Panc1 (cell line): ENCODE measurements around the gene TRAPPC14. TPM values are rescaled to one million over a fixed set of nuclear protein-coding genes. Genes with fewer than 3 reads are reported as not detected.

Source experiments
- ATAC-seq: fragments of 200-7000 bp; cut with Tn5 transposase; 2 replicates; pipeline ENCODE4 v1.9.1; 2020; ENCODE audit warnings: mild to moderate bottlenecking, moderate library complexity
- Bru-seq: library from RNA; stranded (reverse); fragments of 400-500 nt; gene quantifications from one replicate; lab custom pipeline; 2021; lab: Mats Ljungman, UMichigan
- BruChase-seq, 2 experiments: library from RNA; stranded (reverse); fragments of 400-500 nt; gene quantifications; one replicate each; lab custom pipeline; 2021; lab: Mats Ljungman, UMichigan
- BruUV-seq: library from RNA; stranded (reverse); fragments of 400-500 nt; replicated peaks from 2 replicates; lab custom pipeline; 2021; lab: Mats Ljungman, UMichigan
- CTCF ChIA-PET: fragments of 300-600 bp; sonication (Branson Sonifier 250); formaldehyde crosslinking; loops from one replicate; lab custom pipeline; 2022; ENCODE audit warnings: antibody characterized with exemption; lab: Charles Lee
- POLR2A ChIA-PET: fragments of 300-600 bp; sonication (Branson Sonifier 250); formaldehyde crosslinking; loops from one replicate; lab custom pipeline; 2022; ENCODE audit warnings: antibody characterized with exemption; lab: Charles Lee
- DNase-seq: peaks from one replicate; pipeline ENCODE4 v3.0.0-alpha.2; 2010; ENCODE audit warnings: low read depth, low spot score
- H3K27ac ChIP-seq: 2 replicates; pipeline ENCODE4 v1.5.1; 2011; ENCODE audit warnings: mild to moderate bottlenecking, low read length, inconsistent platforms
- H3K27me3 ChIP-seq: fragments of 200-500 bp; sonication (Bioruptor generic); 2 replicates; pipeline ENCODE4 v1.6.0; 2014; ENCODE audit warnings: low read length, inconsistent platforms; ENCODE audit not compliant: control insufficient read depth, insufficient read depth
- H3K36me3 ChIP-seq: fragments of 200-500 bp; sonication (Bioruptor generic); 2 replicates; pipeline ENCODE4 v1.5.1; 2014; ENCODE audit warnings: inconsistent platforms, mild to moderate bottlenecking, low read length, moderate library complexity; ENCODE audit not compliant: control insufficient read depth, insufficient read depth
- H3K4me1 ChIP-seq: 2 replicates; pipeline ENCODE4 v1.5.1; 2011; ENCODE audit warnings: inconsistent platforms, mild to moderate bottlenecking, low read length, moderate library complexity; ENCODE audit not compliant: control insufficient read depth, insufficient read depth
- H3K4me3 ChIP-seq, 2 experiments: 2 replicates each; pipeline ENCODE4 v1.5.1; 2011 to 2012; ENCODE audit warnings: low read depth in 2 of 2, low read length in 2 of 2, mild to moderate bottlenecking in 2 of 2, inconsistent platforms in 1 of 2, moderate library complexity in 1 of 2
- H3K9me3 ChIP-seq: fragments of 200-500 bp; sonication (Bioruptor generic); 2 replicates; pipeline ENCODE4 v1.5.1; 2014; ENCODE audit warnings: low read depth, mild to moderate bottlenecking, inconsistent platforms, low read length, moderate library complexity; ENCODE audit not compliant: control insufficient read depth, insufficient read depth
- POLR2AphosphoS5 ChIP-seq: IDR thresholded peaks from 2 replicates; pipeline ENCODE4 v1.6.1; 2012; ENCODE audit warnings: mild to moderate bottlenecking, low read depth, low read length, moderate library complexity
- SIN3A ChIP-seq: IDR thresholded peaks from 2 replicates; pipeline ENCODE4 v1.6.1; 2012; ENCODE audit warnings: low read depth, mild to moderate bottlenecking, low read length, moderate library complexity, borderline replicate concordance; ENCODE audit not compliant: insufficient read depth
- TCF7L2 ChIP-seq: IDR thresholded peaks from 2 replicates; pipeline ENCODE4 v1.6.1; 2011; ENCODE audit warnings: mild to moderate bottlenecking, low read depth, low read length, inconsistent platforms
- in situ Hi-C: cut with HindIII; loops from 2 replicates; pipeline ENCODE4 v1.10.0; 2016; ENCODE audit warnings: low sequenced_read_pairs, low pct_unique_long_range_greater_than_20kb
- intact Hi-C: fragments of 100-400 bp; cut with micrococcal nuclease; formaldehyde crosslinking; loops from one replicate; pipeline ENCODE4 v1.10.0; 2022; ENCODE audit not compliant: unreplicated experiment
- long read RNA-seq: library from polyadenylated mRNA; unstranded; transcript quantifications from one replicate; pipeline ENCODE4 v2.0.0, GENCODE V29; 2021; ENCODE audit not compliant: unreplicated experiment
- polyA plus RNA-seq: library from polyadenylated mRNA; unstranded; fragments of >200 nt; gene quantifications from one replicate; pipeline ENCODE4 v1.2.1, GENCODE V29; 2012; ENCODE audit warnings: missing spikeins; ENCODE audit not compliant: insufficient read length
- total RNA-seq: library from RNA; stranded (reverse); gene quantifications from one replicate; pipeline ENCODE4 v1.2.1, GENCODE V29; 2021; ENCODE audit not compliant: unreplicated experiment
- TF ChIP-seq, protein P1 (sequence below), 2 experiments: IDR thresholded peaks; 2 replicates each; pipeline ENCODE4 v1.6.1; 2011 to 2012; ENCODE audit warnings: low read depth in 2 of 2, control low read depth in 1 of 2, low read length in 1 of 2, mild to moderate bottlenecking in 1 of 2, moderate library complexity in 1 of 2; ENCODE audit not compliant: insufficient read depth in 1 of 2
- TF ChIP-seq, protein P2 (sequence below): fragments of 450-650 bp; IDR thresholded peaks from 2 replicates; pipeline ENCODE4 v1.5.1; 2017; ENCODE audit warnings: mild to moderate bottlenecking

TRAPPC14 gene, protein sequence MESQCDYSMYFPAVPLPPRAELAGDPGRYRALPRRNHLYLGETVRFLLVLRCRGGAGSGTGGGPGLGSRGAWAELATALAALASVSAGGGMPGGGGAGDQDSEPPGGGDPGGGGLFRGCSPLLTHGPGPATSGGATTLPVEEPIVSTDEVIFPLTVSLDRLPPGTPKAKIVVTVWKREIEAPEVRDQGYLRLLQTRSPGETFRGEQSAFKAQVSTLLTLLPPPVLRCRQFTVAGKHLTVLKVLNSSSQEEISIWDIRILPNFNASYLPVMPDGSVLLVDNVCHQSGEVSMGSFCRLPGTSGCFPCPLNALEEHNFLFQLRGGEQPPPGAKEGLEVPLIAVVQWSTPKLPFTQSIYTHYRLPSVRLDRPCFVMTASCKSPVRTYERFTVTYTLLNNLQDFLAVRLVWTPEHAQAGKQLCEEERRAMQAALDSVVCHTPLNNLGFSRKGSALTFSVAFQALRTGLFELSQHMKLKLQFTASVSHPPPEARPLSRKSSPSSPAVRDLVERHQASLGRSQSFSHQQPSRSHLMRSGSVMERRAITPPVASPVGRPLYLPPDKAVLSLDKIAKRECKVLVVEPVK
- total RNA-seq (33.2 TPM), Bru-seq, nascent RNA (percentile 65 among the genes with signal in this experiment), BruChase-seq, experiment 1, labeled RNA remaining after a 2-hour chase (percentile 75 among the genes with signal in this experiment), BruChase-seq, experiment 2, labeled RNA remaining after a 6-hour chase (percentile 65 among the genes with signal in this experiment)
- polyA plus RNA-seq = 24.3 TPM
- long read RNA-seq, partial matches to known transcripts = 3 of 22 reads
- long read RNA-seq, other reads (novel, unspliced or antisense) = 13 of 22 reads

DNA sequence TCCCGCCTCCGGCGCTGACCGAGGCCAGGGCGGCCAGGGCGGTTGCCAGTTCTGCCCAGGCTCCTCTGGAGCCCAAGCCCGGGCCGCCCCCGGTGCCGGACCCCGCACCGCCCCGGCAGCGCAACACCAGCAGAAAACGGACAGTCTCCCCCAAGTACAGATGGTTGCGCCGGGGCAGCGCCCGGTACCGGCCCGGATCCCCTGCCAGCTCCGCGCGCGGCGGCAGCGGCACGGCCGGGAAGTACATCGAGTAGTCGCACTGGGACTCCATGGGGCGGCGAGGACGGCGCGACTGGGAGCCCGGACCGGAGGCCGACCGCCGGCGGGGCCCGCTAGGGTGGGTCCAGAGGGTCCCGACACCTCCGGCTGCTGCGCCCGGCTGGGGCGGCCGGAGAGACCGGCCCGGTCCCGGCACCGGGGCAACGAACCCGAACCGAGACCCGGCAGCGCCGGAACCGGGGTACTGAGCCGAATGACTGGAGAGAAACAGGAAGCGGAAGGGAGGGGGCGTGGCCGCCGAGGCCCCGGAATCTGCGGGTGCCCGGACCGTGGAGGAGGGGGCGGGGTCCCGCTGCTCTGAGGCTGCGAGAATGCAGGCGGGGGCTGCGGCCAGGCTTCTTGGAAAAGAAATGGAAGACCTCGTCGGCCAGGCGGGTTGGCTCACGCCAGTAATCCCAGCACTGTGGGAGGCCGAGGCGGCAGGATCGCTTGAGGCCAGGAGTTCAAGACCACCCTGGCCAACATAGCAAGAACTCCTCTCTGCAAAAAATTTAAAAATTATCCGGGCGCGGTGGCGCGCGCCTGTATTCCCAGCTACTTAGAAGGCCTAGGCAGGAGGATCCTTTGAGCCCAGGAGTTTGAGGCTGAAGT is at the start of gene TRAPPC14:
Gene TRAPPC14, minus strand, starts transcription at position 495 of the 870 bp plus-strand sequence. Its CDS starts 224 bp downstream, at position 271.
- ATAC-seq = peak; percentile 83
- intact Hi-C loops (no loop called here), in situ Hi-C loops (no loop called here)
- no TSS peak for BruUV-seq
- no peaks in the 10 kb centered on the region for H3K9me3 ChIP-seq
- no peaks in the 10 kb centered on the region for H3K27me3 ChIP-seq
- H3K4me3 ChIP-seq = peak within 1 kb of the TSS; percentile 78 to 91
- ChIA-PET CTCF (no interaction called here), POLR2A (interaction anchor here (0.7 kb wide), 1 partner anchor 81 kb away, joined by 6 read pairs; no protein-coding TSS in a partner anchor)
- peaks cover 6% of the 10 kb centered on the region for H3K36me3 ChIP-seq
- TF ChIP-seq SIN3A (peak; percentile 84; the same call in 1 of the 2 replicates), POLR2AphosphoS5 (peak; percentile 93), TCF7L2 (no peak)
- TF ChIP-seq, protein P1, sequence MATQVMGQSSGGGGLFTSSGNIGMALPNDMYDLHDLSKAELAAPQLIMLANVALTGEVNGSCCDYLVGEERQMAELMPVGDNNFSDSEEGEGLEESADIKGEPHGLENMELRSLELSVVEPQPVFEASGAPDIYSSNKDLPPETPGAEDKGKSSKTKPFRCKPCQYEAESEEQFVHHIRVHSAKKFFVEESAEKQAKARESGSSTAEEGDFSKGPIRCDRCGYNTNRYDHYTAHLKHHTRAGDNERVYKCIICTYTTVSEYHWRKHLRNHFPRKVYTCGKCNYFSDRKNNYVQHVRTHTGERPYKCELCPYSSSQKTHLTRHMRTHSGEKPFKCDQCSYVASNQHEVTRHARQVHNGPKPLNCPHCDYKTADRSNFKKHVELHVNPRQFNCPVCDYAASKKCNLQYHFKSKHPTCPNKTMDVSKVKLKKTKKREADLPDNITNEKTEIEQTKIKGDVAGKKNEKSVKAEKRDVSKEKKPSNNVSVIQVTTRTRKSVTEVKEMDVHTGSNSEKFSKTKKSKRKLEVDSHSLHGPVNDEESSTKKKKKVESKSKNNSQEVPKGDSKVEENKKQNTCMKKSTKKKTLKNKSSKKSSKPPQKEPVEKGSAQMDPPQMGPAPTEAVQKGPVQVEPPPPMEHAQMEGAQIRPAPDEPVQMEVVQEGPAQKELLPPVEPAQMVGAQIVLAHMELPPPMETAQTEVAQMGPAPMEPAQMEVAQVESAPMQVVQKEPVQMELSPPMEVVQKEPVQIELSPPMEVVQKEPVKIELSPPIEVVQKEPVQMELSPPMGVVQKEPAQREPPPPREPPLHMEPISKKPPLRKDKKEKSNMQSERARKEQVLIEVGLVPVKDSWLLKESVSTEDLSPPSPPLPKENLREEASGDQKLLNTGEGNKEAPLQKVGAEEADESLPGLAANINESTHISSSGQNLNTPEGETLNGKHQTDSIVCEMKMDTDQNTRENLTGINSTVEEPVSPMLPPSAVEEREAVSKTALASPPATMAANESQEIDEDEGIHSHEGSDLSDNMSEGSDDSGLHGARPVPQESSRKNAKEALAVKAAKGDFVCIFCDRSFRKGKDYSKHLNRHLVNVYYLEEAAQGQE (IDR thresholded peaks at IDR 0.05; ENCODE audit: insufficient read depth in 1 of 2, low read depth in 2 of 2, low read length in 1 of 2) = no peak
- H3K4me1 ChIP-seq = peaks cover 38% of the 10 kb centered on the region
- DNase-seq = no peak
- peak within 1 kb of the TSS; percentile 81 for H3K27ac ChIP-seq

DNA sequence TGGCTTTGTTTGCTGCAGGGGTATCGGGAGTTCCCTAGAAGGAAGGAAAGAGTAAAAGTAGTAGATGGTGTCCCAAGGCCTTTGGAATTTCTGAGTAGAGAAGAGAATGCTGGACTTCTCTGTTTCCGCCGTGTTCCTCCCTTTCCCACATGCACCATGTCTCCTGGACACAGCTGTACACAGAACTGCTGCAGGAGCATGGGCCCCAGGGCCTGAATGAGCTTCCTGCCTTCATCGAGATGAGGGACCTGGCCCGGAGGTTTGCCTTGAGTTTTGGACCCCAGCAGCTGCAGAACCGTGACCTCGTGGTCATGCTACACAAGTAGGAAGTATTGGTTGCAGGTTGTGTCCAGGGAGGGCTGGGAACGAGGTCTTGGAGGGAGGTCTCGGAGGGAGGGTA is 45.9 kb upstream of the TRAPPC14 start:
- ChIA-PET POLR2A (interaction anchor here (0.5 kb wide), 1 partner anchor 103 kb away, joined by 13 read pairs; the partner anchor contains the start of genes AP4M1 and MCM7), CTCF (interaction anchor here (1.2 kb wide), 1 partner anchor 72 kb away, joined by 3 read pairs; no protein-coding TSS in a partner anchor)
- Histone ChIP-seq H3K27me3 (peaks cover 10% of the 10 kb centered on the region; the same call in 1 of the 2 replicates), H3K4me3 (no peak overlapping the region), H3K4me1 (no peaks in the 10 kb centered on the region; the same call in 1 of the 2 replicates), H3K36me3 (no peaks in the 10 kb centered on the region), H3K9me3 (no peaks in the 10 kb centered on the region), H3K27ac (no peak overlapping the region)
- intact Hi-C loops = no loop called here
- no TSS peak for BruUV-seq
- TF ChIP-seq, protein P1 (IDR thresholded peaks at IDR 0.05; ENCODE audit: insufficient read depth in 1 of 2, low read depth in 2 of 2, low read length in 1 of 2) = no peak
- TF ChIP-seq SIN3A (no peak), POLR2AphosphoS5 (no peak), TCF7L2 (no peak)
- TF ChIP-seq, protein P2, sequence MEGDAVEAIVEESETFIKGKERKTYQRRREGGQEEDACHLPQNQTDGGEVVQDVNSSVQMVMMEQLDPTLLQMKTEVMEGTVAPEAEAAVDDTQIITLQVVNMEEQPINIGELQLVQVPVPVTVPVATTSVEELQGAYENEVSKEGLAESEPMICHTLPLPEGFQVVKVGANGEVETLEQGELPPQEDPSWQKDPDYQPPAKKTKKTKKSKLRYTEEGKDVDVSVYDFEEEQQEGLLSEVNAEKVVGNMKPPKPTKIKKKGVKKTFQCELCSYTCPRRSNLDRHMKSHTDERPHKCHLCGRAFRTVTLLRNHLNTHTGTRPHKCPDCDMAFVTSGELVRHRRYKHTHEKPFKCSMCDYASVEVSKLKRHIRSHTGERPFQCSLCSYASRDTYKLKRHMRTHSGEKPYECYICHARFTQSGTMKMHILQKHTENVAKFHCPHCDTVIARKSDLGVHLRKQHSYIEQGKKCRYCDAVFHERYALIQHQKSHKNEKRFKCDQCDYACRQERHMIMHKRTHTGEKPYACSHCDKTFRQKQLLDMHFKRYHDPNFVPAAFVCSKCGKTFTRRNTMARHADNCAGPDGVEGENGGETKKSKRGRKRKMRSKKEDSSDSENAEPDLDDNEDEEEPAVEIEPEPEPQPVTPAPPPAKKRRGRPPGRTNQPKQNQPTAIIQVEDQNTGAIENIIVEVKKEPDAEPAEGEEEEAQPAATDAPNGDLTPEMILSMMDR = no peak
- DNase-seq (no peak), ATAC-seq (no peak)
- in situ Hi-C loops = no loop called here
